PFSK-1 (cell line): Measurements from ENCODE around the gene TTLL6.

Source experiments
- POLR2AphosphoS5 ChIP-seq: IDR thresholded peaks from 2 replicates; pipeline ENCODE4 v1.6.1; 2012; ENCODE audit warnings: low read depth, mild to moderate bottlenecking, control low read depth, low read length, moderate library complexity
- SIN3A ChIP-seq: IDR thresholded peaks from 2 replicates; pipeline ENCODE4 v1.6.1; 2012; ENCODE audit warnings: mild to moderate bottlenecking, low read length, moderate library complexity, borderline replicate concordance; ENCODE audit not compliant: insufficient read depth
- TAF1 ChIP-seq: IDR thresholded peaks from 2 replicates; pipeline ENCODE4 v1.6.1; 2012; ENCODE audit warnings: low read length, control low read depth, borderline replicate concordance; ENCODE audit not compliant: insufficient read depth
- TF ChIP-seq, protein P1 (sequence below), 2 experiments: IDR thresholded peaks; 2 replicates each; pipeline versions ENCODE4 v1.6.1 to v1.8.0; 2011 to 2012; ENCODE audit warnings: low read depth in 2 of 2, low read length in 2 of 2, control low read depth in 1 of 2, inconsistent platforms in 1 of 2, mild to moderate bottlenecking in 1 of 2, moderate library complexity in 1 of 2; ENCODE audit not compliant: insufficient read depth in 1 of 2

DNA sequence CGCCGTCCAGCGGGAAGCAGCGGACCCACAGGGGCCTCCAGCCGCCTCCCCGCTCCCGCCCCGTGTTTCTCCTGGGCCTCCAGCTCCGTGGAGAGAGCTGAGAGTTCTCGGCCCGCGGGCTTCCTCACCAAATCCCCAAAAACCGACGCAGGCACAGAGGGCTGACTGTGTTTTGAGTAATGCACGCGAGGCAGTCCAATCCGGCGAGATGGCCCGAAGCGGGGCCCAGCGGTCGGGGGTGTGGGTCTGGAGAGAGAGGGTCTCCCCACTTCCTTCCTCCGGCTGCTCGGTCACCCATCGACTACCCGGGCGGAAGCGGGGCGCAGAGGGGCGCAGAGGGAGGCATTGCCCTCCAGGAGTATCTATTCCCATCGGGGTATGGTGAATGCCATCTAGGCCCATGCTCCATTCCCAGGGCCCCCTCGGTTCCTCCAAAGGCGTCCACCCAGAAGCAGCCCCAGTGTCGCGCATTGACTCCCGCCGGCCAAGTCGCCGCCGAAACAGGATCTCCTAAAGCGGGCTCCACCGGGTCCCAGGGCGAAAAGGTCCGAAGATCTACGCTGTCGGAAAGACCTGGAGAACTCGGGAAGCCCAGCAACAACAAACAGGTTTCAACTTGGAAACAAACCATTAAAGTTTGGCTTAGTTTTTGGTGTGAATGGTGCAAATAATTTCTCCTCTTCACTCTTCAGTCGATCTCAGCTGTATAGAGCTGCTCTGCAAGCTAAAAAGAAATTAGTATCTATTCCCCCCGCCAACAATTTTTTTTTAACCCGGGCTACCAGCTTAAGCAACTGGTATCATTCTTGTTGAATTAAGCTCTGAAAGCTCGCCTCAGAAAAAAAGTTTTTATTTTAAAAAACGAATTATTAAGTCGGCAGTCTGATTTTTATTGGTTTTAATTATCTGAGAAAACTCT is 69.3 kb downstream of the TTLL6 start:
- no peak for TF ChIP-seq SIN3A
- TF ChIP-seq, protein P1, sequence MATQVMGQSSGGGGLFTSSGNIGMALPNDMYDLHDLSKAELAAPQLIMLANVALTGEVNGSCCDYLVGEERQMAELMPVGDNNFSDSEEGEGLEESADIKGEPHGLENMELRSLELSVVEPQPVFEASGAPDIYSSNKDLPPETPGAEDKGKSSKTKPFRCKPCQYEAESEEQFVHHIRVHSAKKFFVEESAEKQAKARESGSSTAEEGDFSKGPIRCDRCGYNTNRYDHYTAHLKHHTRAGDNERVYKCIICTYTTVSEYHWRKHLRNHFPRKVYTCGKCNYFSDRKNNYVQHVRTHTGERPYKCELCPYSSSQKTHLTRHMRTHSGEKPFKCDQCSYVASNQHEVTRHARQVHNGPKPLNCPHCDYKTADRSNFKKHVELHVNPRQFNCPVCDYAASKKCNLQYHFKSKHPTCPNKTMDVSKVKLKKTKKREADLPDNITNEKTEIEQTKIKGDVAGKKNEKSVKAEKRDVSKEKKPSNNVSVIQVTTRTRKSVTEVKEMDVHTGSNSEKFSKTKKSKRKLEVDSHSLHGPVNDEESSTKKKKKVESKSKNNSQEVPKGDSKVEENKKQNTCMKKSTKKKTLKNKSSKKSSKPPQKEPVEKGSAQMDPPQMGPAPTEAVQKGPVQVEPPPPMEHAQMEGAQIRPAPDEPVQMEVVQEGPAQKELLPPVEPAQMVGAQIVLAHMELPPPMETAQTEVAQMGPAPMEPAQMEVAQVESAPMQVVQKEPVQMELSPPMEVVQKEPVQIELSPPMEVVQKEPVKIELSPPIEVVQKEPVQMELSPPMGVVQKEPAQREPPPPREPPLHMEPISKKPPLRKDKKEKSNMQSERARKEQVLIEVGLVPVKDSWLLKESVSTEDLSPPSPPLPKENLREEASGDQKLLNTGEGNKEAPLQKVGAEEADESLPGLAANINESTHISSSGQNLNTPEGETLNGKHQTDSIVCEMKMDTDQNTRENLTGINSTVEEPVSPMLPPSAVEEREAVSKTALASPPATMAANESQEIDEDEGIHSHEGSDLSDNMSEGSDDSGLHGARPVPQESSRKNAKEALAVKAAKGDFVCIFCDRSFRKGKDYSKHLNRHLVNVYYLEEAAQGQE (IDR thresholded peaks at IDR 0.05; ENCODE audit: insufficient read depth in 1 of 2, low read depth in 2 of 2, low read length in 2 of 2): no peak
- no peak for TF ChIP-seq TAF1
- TF ChIP-seq POLR2AphosphoS5: no peak
